ENCODE results near the gene HMCN1.
"Not testable (repeated sequence)": the region's sequence is repeated elsewhere in the genome, so short reads cannot be mapped to it uniquely, and the experiment has no call there.

GRCh38 chr1:186211583-186211982, 477.4 kb downstream of the HMCN1 start:
- not testable (repeated sequence) for TF ChIP-seq ZNF384 (IDR thresholded peaks at IDR 0.05); CTBP1 (IDR thresholded peaks at IDR 0.05; ENCODE audit: borderline replicate concordance); NFRKB (IDR thresholded peaks at IDR 0.05); FOXM1 (IDR thresholded peaks at IDR 0.05; ENCODE audit: borderline replicate concordance); SUZ12 (IDR thresholded peaks at IDR 0.05); ELF4 (IDR thresholded peaks at IDR 0.05); SP1 (IDR thresholded peaks at IDR 0.05)
